ENCODE results near the gene RAB42.
A peak's percentile ranks its signal among the peaks of the same experiment; 100 is the strongest.

Gene RAB42, protein sequence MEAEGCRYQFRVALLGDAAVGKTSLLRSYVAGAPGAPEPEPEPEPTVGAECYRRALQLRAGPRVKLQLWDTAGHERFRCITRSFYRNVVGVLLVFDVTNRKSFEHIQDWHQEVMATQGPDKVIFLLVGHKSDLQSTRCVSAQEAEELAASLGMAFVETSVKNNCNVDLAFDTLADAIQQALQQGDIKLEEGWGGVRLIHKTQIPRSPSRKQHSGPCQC

DNA sequence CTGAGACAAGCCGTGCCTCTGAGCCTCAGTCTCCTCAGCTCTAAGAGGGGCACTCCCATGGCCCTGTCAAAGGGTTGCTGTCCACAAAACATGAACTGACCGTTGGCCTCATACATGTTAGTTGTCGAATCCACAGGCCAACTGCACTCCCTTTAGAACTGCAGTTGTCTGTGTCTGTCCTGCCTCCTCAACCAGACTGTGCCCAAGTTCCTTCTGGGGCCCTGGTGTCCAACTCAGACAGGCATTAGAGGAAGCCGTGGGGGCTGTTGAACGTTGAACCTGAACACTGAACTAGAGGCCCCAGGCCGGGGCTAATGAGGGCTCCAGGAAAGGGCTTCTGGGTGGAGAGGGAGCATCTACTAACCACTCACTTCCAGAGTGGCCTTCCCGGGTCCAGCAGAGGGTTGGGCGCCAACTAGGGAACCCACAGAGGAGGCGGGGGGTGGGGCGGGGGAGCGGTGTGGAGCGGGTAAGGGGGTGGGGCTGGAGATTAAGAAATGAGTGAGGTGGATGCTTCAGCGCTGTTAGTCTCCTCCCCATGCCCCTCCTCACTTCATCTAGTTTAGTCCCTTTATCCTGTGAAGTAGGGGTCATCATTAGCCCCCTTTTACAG, at the start of gene RAB42:
Gene RAB42 (plus strand): TSS at position 558 of the 613 bp plus-strand sequence. CDS start 247 bp downstream, outside the sequence.
- Histone ChIP-seq H3K9me3 (ENCODE audit: control insufficient read depth in 5 of 5, low read length in 5 of 5) (no peaks in the 10 kb centered on the region), H3K9ac (ENCODE audit: low read length in 5 of 5) (peak within 1 kb of the TSS; percentile 9 to 75 (median 48)), H3K27ac (ENCODE audit: low read depth, low read length) (peak within 1 kb of the TSS; percentile 35)

DNA sequence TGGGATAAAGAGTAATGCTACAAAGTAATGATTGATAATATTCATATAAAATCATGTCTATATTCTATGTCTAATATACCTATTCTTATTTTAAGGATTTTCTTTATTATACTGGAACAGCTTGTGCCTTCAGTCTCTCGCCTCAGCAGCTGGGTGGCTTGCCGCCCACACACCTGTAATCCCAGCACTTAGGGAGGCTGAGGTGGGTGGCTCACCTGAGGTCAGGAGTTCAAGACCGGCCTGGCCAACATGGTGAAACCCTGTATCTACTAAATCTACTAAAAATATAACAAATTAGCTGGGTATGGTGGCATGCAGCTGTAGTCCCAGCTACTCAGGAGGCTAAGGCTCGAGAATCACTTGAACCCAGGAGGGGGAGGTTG, 46.8 kb upstream of the RAB42 start:
- no peak overlapping the region for H3K4me3 ChIP-seq (ENCODE audit: low read depth in 1 of 5, low read length in 5 of 5)
- H3K27ac ChIP-seq (ENCODE audit: low read depth, low read length) = no peak overlapping the region
- H3K36me3 ChIP-seq (ENCODE audit: control insufficient read depth in 5 of 5, insufficient read depth in 5 of 5, low read length in 5 of 5) = no peaks in the 10 kb centered on the region
- no peak overlapping the region for H3K9ac ChIP-seq (ENCODE audit: low read length in 5 of 5)
- no peaks in the 10 kb centered on the region for H3K4me1 ChIP-seq (ENCODE audit: control insufficient read depth in 5 of 5, insufficient read depth in 5 of 5, low read length in 5 of 5)
- no peaks in the 10 kb centered on the region for H3K27me3 ChIP-seq (ENCODE audit: control insufficient read depth in 5 of 5, insufficient read depth in 4 of 5, low read length in 5 of 5)
- no peaks in the 10 kb centered on the region for H3K9me3 ChIP-seq (ENCODE audit: control insufficient read depth in 5 of 5, low read length in 5 of 5)

More for the DNA sequence above, at the start of gene RAB42:
- Histone ChIP-seq H3K36me3 (ENCODE audit: control insufficient read depth in 5 of 5, insufficient read depth in 5 of 5, low read length in 5 of 5) (no peaks in the 10 kb centered on the region), H3K27me3 (ENCODE audit: control insufficient read depth in 5 of 5, insufficient read depth in 4 of 5, low read length in 5 of 5) (no peaks in the 10 kb centered on the region), H3K4me1 (ENCODE audit: control insufficient read depth in 5 of 5, insufficient read depth in 5 of 5, low read length in 5 of 5) (peaks cover 11 to 42% (median 25%) of the 10 kb centered on the region in 5 donors), H3K4me3 (ENCODE audit: low read depth in 1 of 5, low read length in 5 of 5) (peak within 1 kb of the TSS; percentile 60 to 74 (median 65))

DNA sequence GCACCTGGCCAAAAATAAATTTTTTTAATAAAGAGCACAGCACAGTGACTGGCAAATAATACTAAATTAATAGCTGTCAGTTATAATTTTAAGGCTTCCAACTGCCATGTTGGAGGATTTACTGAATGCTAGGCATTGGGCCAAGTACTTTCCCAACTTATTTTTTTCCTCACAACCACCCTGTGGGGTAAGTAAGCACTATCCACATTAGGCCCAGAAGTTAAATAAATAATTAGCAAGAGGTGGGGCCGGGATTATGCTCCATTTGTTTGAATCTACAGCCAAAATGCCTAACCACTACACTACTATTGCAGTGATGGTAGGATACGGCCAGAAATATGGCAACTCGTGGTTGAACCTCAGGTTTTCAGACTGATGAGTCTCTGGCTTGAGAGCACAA, 43.7 kb upstream of the RAB42 start:
- H3K9me3 ChIP-seq (ENCODE audit: control insufficient read depth in 5 of 5, low read length in 5 of 5) = no peaks in the 10 kb centered on the region
- H3K27ac ChIP-seq (ENCODE audit: low read depth, low read length) = no peak overlapping the region
- H3K4me3 ChIP-seq (ENCODE audit: low read depth in 1 of 5, low read length in 5 of 5) = no peak overlapping the region
- H3K4me1 ChIP-seq (ENCODE audit: control insufficient read depth in 5 of 5, insufficient read depth in 5 of 5, low read length in 5 of 5) = peaks cover 0 to 8% (median 8%) of the 10 kb centered on the region in 5 donors
- H3K27me3 ChIP-seq (ENCODE audit: control insufficient read depth in 5 of 5, insufficient read depth in 4 of 5, low read length in 5 of 5) = no peaks in the 10 kb centered on the region
- no peaks in the 10 kb centered on the region for H3K36me3 ChIP-seq (ENCODE audit: control insufficient read depth in 5 of 5, insufficient read depth in 5 of 5, low read length in 5 of 5)
- H3K9ac ChIP-seq (ENCODE audit: low read length in 5 of 5) = no peak overlapping the region

DNA sequence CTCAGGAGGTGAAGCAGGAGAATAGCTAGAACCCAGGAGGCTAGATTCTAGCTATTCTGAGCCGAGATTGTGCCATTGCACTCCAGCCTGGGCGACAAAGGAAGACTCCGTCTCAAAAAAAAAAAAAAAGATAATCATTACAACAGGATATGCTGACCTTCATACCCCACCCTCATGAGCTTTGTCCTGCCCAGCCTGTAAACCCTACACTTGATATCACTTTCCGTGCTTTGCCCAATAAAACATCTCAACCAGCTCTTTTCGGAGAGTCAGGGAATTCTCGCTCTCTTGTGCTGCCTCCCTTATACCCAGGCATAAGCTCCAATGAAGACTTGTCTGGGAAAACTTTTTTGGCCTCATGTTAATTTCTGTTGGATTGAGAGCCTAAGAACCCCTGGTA, 40.7 kb upstream of the RAB42 start:
- Histone ChIP-seq H3K36me3 (ENCODE audit: control insufficient read depth in 5 of 5, insufficient read depth in 5 of 5, low read length in 5 of 5) (peaks cover 0 to 4% (median 1%) of the 10 kb centered on the region in 5 donors), H3K27me3 (ENCODE audit: control insufficient read depth in 5 of 5, insufficient read depth in 4 of 5, low read length in 5 of 5) (no peaks in the 10 kb centered on the region), H3K4me1 (ENCODE audit: control insufficient read depth in 5 of 5, insufficient read depth in 5 of 5, low read length in 5 of 5) (peaks cover 0 to 18% (median 15%) of the 10 kb centered on the region in 5 donors), H3K27ac (ENCODE audit: low read depth, low read length) (no peak overlapping the region), H3K9ac (ENCODE audit: low read length in 5 of 5) (no peak overlapping the region), H3K4me3 (ENCODE audit: low read depth in 1 of 5, low read length in 5 of 5) (no peak overlapping the region), H3K9me3 (ENCODE audit: control insufficient read depth in 5 of 5, low read length in 5 of 5) (no peaks in the 10 kb centered on the region)

DNA sequence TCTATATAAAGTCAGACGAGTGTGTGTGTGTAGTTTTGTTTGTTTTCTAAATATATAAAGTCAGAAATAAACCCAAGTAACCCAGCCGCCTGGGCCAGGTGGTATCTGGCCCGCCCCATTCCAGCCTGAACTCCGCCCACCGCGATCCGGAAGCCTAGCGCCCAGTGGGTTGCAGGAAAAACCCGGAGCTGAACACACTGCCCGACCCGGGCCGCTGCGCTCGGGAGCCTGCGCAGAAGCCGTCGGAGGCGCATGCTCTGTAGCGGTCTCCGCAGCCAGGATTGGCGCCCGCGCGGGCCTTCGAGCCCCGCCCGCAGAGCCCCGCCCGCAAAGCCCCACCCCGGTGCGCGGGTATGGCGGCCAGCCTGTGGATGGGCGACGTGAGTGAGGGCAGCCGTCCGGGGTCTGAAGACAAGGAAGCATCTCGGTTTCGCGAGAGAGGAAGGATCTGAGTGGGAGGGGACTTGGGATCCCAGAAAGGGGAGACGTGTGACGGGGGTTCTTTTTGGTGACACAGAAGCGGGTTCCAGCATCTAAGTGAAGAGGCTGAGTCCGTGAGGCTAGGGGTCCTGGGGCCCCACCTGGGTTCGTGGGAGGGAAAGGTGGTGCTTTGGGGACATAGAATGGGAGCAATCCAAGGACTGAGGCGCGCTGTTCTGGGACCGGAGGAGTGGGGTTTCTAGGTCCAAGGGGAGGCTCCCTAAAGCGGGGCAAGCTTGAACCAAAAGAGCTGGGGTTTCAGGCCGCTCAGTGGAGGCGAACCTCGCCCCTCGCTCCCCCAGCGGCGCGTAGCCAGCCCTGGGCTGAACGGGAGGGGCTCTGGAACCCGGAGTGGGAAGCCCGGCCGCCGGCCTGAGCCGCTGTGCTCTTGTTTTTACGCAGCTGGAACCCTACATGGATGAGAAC, 39.1 kb upstream of the RAB42 start, which contains the start of gene TRNAU1AP:
Gene TRNAU1AP (plus strand): TSS at position 328 of the 906 bp plus-strand sequence. CDS start 26 bp downstream, at position 354.
- Histone ChIP-seq H3K4me3 (ENCODE audit: low read depth in 1 of 5, low read length in 5 of 5) (peak within 1 kb of the TSS; percentile 80 to 98 (median 96)), H3K9me3 (ENCODE audit: control insufficient read depth in 5 of 5, low read length in 5 of 5) (no peaks in the 10 kb centered on the region), H3K36me3 (ENCODE audit: control insufficient read depth in 5 of 5, insufficient read depth in 5 of 5, low read length in 5 of 5) (peaks cover 0 to 17% (median 6%) of the 10 kb centered on the region in 5 donors), H3K27ac (ENCODE audit: low read depth, low read length) (peak within 1 kb of the TSS; percentile 73), H3K27me3 (ENCODE audit: control insufficient read depth in 5 of 5, insufficient read depth in 4 of 5, low read length in 5 of 5) (no peaks in the 10 kb centered on the region), H3K4me1 (ENCODE audit: control insufficient read depth in 5 of 5, insufficient read depth in 5 of 5, low read length in 5 of 5) (peaks cover 0 to 18% (median 15%) of the 10 kb centered on the region in 5 donors), H3K9ac (ENCODE audit: low read length in 5 of 5) (peak within 1 kb of the TSS; percentile 60 to 95 (median 88))

DNA sequence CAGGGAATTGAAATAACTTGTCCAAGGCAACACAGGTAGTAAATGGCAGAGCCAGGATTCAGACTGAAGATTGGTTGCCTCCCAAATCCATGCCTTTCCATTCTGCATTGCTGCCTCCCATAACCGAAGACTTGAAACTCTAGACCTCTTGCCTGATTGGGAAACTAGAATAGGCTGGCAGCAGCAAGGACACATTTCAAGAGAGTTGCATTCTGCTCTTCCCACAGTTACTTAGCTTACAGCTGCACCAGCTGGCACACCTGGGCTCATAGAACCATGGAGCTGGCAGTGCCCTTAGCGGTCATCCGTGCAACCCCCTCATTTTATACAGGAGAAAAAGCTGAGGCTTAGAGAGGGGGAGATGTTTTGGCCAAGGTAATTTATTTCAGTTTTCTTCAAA, 31.2 kb upstream of the RAB42 start:
- Histone ChIP-seq H3K27me3 (ENCODE audit: control insufficient read depth in 5 of 5, insufficient read depth in 4 of 5, low read length in 5 of 5) (no peaks in the 10 kb centered on the region), H3K4me3 (ENCODE audit: low read depth in 1 of 5, low read length in 5 of 5) (no peak overlapping the region), H3K4me1 (ENCODE audit: control insufficient read depth in 5 of 5, insufficient read depth in 5 of 5, low read length in 5 of 5) (no peaks in the 10 kb centered on the region), H3K9ac (ENCODE audit: low read length in 5 of 5) (no peak overlapping the region), H3K27ac (ENCODE audit: low read depth, low read length) (no peak overlapping the region), H3K36me3 (ENCODE audit: control insufficient read depth in 5 of 5, insufficient read depth in 5 of 5, low read length in 5 of 5) (peaks cover 12 to 76% (median 52%) of the 10 kb centered on the region in 5 donors), H3K9me3 (ENCODE audit: control insufficient read depth in 5 of 5, low read length in 5 of 5) (no peaks in the 10 kb centered on the region)

DNA sequence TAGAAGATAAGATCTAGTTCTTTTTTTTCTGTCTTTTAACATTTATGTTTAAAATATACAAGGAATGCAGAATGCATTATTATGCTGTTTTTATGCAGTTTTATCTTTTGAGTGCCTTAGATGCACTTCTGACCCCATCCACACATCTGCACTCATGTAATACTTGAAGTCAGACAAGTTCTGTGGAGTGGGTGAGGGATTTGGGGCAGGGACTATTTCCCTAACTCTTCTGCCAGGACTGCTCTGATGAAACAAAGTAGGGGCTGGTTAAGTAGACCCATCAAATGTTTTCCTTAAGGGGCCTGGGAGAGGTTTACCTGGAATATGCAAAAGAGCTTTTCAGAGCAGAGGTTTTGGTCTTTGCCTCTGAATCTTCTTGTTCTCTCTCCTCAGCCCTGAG, 27.8 kb upstream of the RAB42 start:
- no peak overlapping the region for H3K27ac ChIP-seq (ENCODE audit: low read depth, low read length)
- H3K36me3 ChIP-seq (ENCODE audit: control insufficient read depth in 5 of 5, insufficient read depth in 5 of 5, low read length in 5 of 5) = peaks cover 18 to 88% (median 77%) of the 10 kb centered on the region in 5 donors

DNA sequence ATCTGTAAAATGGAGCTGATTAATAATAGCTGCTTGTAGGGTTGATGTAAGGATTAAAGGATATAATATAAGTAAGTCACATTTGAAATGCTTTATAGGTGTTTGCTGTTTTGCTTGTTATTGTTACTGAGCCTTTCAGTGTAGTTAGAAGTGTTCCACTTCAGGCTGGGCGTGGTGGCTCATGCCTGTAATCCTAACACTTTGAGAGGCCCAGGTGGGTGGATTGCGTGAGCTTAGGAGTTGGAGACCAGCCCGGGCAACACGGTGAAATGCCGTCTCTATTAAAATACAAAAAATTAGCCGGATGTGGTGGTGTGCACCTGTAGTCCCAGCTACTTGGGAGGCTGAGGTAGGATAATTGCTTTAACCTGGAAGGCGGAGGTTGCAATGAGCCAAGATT, 27.0 kb upstream of the RAB42 start:
- H3K4me1 ChIP-seq (ENCODE audit: control insufficient read depth in 5 of 5, insufficient read depth in 5 of 5, low read length in 5 of 5) = no peaks in the 10 kb centered on the region
- H3K4me3 ChIP-seq (ENCODE audit: low read depth in 1 of 5, low read length in 5 of 5) = no peak overlapping the region
- no peaks in the 10 kb centered on the region for H3K27me3 ChIP-seq (ENCODE audit: control insufficient read depth in 5 of 5, insufficient read depth in 4 of 5, low read length in 5 of 5)
- peaks cover 18 to 81% (median 70%) of the 10 kb centered on the region in 5 donors for H3K36me3 ChIP-seq (ENCODE audit: control insufficient read depth in 5 of 5, insufficient read depth in 5 of 5, low read length in 5 of 5)
- no peaks in the 10 kb centered on the region for H3K9me3 ChIP-seq (ENCODE audit: control insufficient read depth in 5 of 5, low read length in 5 of 5)
- no peak overlapping the region for H3K27ac ChIP-seq (ENCODE audit: low read depth, low read length)
- no peak overlapping the region for H3K9ac ChIP-seq (ENCODE audit: low read length in 5 of 5)

More for the DNA sequence above, 27.8 kb upstream of the RAB42 start:
- no peaks in the 10 kb centered on the region for H3K27me3 ChIP-seq (ENCODE audit: control insufficient read depth in 5 of 5, insufficient read depth in 4 of 5, low read length in 5 of 5)
- no peaks in the 10 kb centered on the region for H3K4me1 ChIP-seq (ENCODE audit: control insufficient read depth in 5 of 5, insufficient read depth in 5 of 5, low read length in 5 of 5)
- no peak overlapping the region for H3K4me3 ChIP-seq (ENCODE audit: low read depth in 1 of 5, low read length in 5 of 5)
- no peak overlapping the region for H3K9ac ChIP-seq (ENCODE audit: low read length in 5 of 5)
- H3K9me3 ChIP-seq (ENCODE audit: control insufficient read depth in 5 of 5, low read length in 5 of 5) = no peaks in the 10 kb centered on the region

DNA sequence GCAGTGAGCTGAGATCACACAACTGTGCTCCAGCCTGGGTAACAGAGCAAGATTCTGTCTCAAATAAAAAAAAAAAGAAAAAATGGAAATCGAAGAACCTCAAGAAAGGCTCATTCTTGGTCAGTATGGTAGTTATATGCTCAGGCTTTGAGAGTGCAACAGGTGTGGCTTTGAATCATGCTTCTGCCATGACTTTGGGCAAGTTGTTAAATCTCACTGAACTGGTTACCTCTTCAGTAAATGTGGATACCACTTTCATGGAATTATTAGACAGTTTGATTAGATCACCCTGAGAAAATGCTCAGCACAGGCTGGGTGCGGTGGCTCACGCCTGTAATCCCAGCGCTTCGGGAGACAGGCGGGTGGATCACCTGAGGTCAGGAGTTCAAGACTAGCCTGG, 26.3 kb upstream of the RAB42 start:
- Histone ChIP-seq H3K9me3 (ENCODE audit: control insufficient read depth in 5 of 5, low read length in 5 of 5) (no peaks in the 10 kb centered on the region), H3K4me1 (ENCODE audit: control insufficient read depth in 5 of 5, insufficient read depth in 5 of 5, low read length in 5 of 5) (no peaks in the 10 kb centered on the region), H3K9ac (ENCODE audit: low read length in 5 of 5) (no peak overlapping the region), H3K27ac (ENCODE audit: low read depth, low read length) (no peak overlapping the region), H3K36me3 (ENCODE audit: control insufficient read depth in 5 of 5, insufficient read depth in 5 of 5, low read length in 5 of 5) (peaks cover 15 to 74% (median 63%) of the 10 kb centered on the region in 5 donors), H3K27me3 (ENCODE audit: control insufficient read depth in 5 of 5, insufficient read depth in 4 of 5, low read length in 5 of 5) (no peaks in the 10 kb centered on the region), H3K4me3 (ENCODE audit: low read depth in 1 of 5, low read length in 5 of 5) (no peak overlapping the region)
